Body of pancreas (tissue), 4 donors: ENCODE results near the gene LYSMD1.

Experiments used
- POLR2A ChIP-seq, 3 donors: fragments of 450-650 bp; IDR thresholded peaks; one replicate each; pipeline ENCODE4 v1.6.1; 2016; ENCODE audit warnings: antibody characterized with exemption in 3 of 3, mild to moderate bottlenecking in 2 of 3
- TF ChIP-seq, protein P1 (sequence below), 7 experiments: fragments of 450-650 bp in 4 of 7; fragments of 200-600 bp in 3 of 7; sonication (generic) in 3 of 7; IDR thresholded peaks; one replicate each; pipeline ENCODE4 v1.5.1; 2016 to 2019; ENCODE audit warnings: antibody characterized with exemption in 7 of 7

GRCh38 chr1:151213560-151213959 lies 47.9 kb upstream of the LYSMD1 start:
- no peak for TF ChIP-seq POLR2A (IDR thresholded peaks at IDR 0.05)
- TF ChIP-seq, protein P1, sequence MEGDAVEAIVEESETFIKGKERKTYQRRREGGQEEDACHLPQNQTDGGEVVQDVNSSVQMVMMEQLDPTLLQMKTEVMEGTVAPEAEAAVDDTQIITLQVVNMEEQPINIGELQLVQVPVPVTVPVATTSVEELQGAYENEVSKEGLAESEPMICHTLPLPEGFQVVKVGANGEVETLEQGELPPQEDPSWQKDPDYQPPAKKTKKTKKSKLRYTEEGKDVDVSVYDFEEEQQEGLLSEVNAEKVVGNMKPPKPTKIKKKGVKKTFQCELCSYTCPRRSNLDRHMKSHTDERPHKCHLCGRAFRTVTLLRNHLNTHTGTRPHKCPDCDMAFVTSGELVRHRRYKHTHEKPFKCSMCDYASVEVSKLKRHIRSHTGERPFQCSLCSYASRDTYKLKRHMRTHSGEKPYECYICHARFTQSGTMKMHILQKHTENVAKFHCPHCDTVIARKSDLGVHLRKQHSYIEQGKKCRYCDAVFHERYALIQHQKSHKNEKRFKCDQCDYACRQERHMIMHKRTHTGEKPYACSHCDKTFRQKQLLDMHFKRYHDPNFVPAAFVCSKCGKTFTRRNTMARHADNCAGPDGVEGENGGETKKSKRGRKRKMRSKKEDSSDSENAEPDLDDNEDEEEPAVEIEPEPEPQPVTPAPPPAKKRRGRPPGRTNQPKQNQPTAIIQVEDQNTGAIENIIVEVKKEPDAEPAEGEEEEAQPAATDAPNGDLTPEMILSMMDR (IDR thresholded peaks at IDR 0.05): no peak
